ENCODE measurements around the gene OR4K17.

DNA sequence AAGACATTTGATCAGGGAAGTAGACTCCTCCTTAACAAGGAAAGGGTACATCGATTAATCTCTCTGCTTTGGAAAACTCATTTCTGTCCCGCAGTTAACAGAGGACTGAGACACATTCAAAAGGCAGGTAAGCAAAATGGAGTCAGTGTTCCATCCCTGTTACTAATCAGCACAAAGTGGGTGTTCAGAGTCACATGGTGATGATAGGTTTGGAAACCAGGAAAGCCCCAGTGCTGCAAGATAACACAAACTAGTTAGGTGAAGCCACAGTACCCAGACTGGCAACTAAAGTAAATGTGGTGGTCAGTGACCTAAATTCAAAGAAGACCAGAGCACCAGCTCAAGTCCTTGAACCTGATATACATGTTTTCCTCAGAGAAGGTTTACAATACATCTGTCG is 1.8 kb downstream of the OR4K17 start:
- no peak for TF ChIP-seq POLR2A (IDR thresholded peaks at IDR 0.05)
- TF ChIP-seq, protein P1, sequence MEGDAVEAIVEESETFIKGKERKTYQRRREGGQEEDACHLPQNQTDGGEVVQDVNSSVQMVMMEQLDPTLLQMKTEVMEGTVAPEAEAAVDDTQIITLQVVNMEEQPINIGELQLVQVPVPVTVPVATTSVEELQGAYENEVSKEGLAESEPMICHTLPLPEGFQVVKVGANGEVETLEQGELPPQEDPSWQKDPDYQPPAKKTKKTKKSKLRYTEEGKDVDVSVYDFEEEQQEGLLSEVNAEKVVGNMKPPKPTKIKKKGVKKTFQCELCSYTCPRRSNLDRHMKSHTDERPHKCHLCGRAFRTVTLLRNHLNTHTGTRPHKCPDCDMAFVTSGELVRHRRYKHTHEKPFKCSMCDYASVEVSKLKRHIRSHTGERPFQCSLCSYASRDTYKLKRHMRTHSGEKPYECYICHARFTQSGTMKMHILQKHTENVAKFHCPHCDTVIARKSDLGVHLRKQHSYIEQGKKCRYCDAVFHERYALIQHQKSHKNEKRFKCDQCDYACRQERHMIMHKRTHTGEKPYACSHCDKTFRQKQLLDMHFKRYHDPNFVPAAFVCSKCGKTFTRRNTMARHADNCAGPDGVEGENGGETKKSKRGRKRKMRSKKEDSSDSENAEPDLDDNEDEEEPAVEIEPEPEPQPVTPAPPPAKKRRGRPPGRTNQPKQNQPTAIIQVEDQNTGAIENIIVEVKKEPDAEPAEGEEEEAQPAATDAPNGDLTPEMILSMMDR (IDR thresholded peaks at IDR 0.05), result no peak

All from esophagus squamous epithelium (tissue), 4 donors.